Neutrophil (primary cell): ENCODE results near the gene TCF12.

ENCODE experiments used
- H3K27ac ChIP-seq: fragments of 200-600 bp; sonication (generic); 2 replicates; pipeline ENCODE4 v1.5.1; 2016; ENCODE audit warnings: mild to moderate bottlenecking, moderate library complexity
- H3K27me3 ChIP-seq: fragments of 200-600 bp; sonication (generic); 2 replicates; pipeline ENCODE4 v1.6.0; 2016; ENCODE audit warnings: mild to moderate bottlenecking
- H3K36me3 ChIP-seq: fragments of 200-600 bp; sonication (generic); 2 replicates; pipeline ENCODE4 v1.5.1; 2017
- H3K4me1 ChIP-seq, 2 experiments: fragments of 200-600 bp in 1 of 2; sonication (generic) in 1 of 2; 1 replicate in 1 of 2; 2 replicates in 1 of 2; pipeline versions ENCODE4 v1.5.1 to v1.6.1; 2013 to 2016; ENCODE audit warnings: low read depth in 1 of 2, low read length in 1 of 2, mild to moderate bottlenecking in 1 of 2, moderate library complexity in 1 of 2; ENCODE audit not compliant: control insufficient read depth in 1 of 2, insufficient read depth in 1 of 2
- H3K4me3 ChIP-seq, 2 experiments: fragments of 200-600 bp in 1 of 2; sonication (generic) in 1 of 2; 1 replicate in 1 of 2; 2 replicates in 1 of 2; pipeline ENCODE4 v1.5.1; 2013 to 2016; ENCODE audit warnings: low read depth in 1 of 2, low read length in 1 of 2, mild to moderate bottlenecking in 1 of 2, moderate library complexity in 1 of 2
- H3K9me3 ChIP-seq: fragments of 200-600 bp; sonication (generic); 2 replicates; pipeline ENCODE4 v1.5.1; 2016
- TF ChIP-seq, protein P1 (sequence below): fragments of 200-600 bp; sonication (generic); IDR thresholded peaks from 2 replicates; pipeline ENCODE4 v1.5.1; 2016; ENCODE audit warnings: antibody characterized with exemption

Gene TCF12

GRCh38 chr15:57297630-57298029 is 379.2 kb downstream of the TCF12 start:
- Histone ChIP-seq H3K4me1 (peaks cover 5 to 18% of the 10 kb centered on the region in 2 experiments), H3K4me3 (no peak overlapping the region), H3K36me3 (no peaks in the 10 kb centered on the region), H3K27me3 (no peaks in the 10 kb centered on the region), H3K27ac (no peak overlapping the region), H3K9me3 (no peaks in the 10 kb centered on the region)
- TF ChIP-seq, protein P1, sequence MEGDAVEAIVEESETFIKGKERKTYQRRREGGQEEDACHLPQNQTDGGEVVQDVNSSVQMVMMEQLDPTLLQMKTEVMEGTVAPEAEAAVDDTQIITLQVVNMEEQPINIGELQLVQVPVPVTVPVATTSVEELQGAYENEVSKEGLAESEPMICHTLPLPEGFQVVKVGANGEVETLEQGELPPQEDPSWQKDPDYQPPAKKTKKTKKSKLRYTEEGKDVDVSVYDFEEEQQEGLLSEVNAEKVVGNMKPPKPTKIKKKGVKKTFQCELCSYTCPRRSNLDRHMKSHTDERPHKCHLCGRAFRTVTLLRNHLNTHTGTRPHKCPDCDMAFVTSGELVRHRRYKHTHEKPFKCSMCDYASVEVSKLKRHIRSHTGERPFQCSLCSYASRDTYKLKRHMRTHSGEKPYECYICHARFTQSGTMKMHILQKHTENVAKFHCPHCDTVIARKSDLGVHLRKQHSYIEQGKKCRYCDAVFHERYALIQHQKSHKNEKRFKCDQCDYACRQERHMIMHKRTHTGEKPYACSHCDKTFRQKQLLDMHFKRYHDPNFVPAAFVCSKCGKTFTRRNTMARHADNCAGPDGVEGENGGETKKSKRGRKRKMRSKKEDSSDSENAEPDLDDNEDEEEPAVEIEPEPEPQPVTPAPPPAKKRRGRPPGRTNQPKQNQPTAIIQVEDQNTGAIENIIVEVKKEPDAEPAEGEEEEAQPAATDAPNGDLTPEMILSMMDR, result no peak

DNA sequence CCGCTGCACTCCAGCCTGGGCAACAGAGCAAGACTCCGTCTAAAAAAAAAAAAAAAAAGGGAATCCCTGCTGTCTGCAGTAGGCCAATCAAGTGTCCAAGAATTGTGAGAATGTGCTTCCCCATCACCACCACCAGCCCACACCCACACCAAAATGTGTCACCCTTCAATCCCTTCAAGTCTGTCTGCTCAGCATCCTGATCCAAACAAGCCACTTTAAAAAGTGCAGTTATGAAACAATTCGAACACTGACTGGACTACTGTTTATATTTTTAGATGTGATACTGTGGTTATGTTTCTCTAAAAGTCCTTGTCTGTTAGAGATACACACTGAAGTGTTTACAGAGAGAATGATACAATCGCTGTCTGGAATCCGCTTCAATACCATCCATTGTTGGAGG is 379.8 kb downstream of the TCF12 start:
- peaks cover 5 to 18% of the 10 kb centered on the region in 2 experiments for H3K4me1 ChIP-seq
- H3K9me3 ChIP-seq, result no peaks in the 10 kb centered on the region
- TF ChIP-seq, protein P1, result no peak
- H3K4me3 ChIP-seq, result no peak overlapping the region
- no peak overlapping the region for H3K27ac ChIP-seq
- no peaks in the 10 kb centered on the region for H3K27me3 ChIP-seq
- no peaks in the 10 kb centered on the region for H3K36me3 ChIP-seq

DNA sequence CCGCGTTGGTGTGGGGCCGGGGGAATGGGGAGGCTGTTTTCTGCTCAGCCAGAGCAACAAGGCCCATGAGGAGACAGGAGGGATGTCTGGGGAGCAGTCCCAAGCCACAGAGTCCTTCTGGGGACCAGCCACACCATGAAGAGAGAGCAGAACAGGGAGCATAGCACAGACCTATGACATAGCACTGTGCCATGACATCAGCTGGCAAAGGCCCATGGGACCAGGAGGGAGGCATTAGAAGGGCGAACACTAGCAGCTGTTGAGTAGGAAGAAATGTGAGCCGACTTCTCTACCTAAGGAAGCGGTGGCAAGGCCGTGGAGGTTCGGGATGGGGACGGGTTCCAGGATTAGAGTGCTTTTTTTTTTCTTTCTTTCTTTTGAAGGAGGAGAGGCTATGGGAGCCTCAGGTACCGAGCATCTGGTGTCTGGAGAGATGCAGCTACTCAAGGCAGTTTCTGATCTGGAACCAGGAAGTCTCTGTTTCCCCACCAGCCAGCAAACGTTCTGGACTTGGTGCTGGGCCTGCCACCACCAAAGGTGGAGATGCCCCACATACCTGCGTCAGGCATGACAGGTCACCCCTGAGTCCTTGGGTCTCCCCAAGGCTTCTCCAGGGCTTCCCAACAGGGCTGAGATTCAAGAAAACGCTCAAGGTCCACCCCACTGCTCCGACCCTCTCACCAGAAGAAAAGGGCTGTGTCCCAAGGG is 380.6 kb downstream of the TCF12 start:
- TF ChIP-seq, protein P1, result no peak
- Histone ChIP-seq H3K27ac (no peak overlapping the region), H3K36me3 (no peaks in the 10 kb centered on the region), H3K27me3 (no peaks in the 10 kb centered on the region), H3K9me3 (no peaks in the 10 kb centered on the region), H3K4me1 (peaks cover 5 to 18% of the 10 kb centered on the region in 2 experiments), H3K4me3 (no peak overlapping the region)

DNA sequence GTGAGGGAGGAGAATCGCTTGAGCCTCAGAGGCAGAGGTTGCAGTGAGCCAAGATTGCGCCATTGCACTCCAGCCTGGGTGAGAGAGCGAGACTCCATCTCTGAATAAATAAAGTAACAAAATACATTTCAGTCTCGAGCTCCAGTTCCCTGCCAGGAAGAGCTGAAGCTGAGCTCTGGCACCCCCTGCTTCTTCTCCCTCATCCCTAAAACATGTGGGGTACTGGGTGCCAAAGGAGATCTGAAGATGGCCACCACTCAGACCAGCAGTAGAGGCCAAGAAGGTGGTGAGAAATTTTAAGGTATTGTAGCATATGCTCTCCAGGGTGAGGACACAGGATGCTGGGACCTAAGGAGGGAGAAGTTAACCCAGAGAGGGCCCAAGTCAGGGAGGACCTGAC is 382.9 kb downstream of the TCF12 start:
- no peak overlapping the region for H3K27ac ChIP-seq
- H3K27me3 ChIP-seq, result no peaks in the 10 kb centered on the region
- H3K4me3 ChIP-seq, result no peak overlapping the region
- TF ChIP-seq, protein P1, result no peak
- peaks cover 10 to 25% of the 10 kb centered on the region in 2 experiments for H3K4me1 ChIP-seq
- H3K9me3 ChIP-seq, result no peaks in the 10 kb centered on the region
- no peaks in the 10 kb centered on the region for H3K36me3 ChIP-seq

DNA sequence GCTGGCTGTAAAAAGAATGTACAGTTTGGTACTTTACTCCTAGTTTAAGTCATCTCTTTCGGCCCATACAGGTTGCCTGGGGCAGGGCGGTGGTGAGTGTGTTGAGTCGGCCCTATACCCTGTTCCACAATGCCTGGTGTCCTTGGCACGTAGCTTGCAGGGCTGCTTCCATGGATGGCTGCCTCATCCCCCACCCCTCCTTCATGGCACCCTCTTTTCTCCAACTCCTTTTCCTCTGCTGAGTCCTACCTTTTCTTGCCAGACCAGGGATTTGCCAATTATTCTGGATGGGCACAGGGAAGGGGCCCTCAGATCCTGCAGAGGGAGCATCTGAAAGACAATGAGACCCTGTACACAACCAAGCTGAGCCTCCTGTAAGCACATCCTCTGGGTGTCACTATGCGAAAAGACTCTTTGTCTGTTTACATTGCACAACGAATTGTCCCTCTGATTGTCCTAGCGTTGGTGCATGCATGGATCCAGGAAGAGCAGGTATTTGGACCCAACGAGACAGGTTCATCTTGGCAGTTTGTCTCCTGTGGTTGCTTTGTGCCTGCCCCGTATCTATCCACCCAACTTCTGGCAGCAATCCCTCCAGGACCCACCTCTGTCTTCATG is 384.3 kb downstream of the TCF12 start:
- TF ChIP-seq, protein P1, result no peak

More for the DNA sequence above, 384.3 kb downstream of the TCF12 start:
- no peaks in the 10 kb centered on the region for H3K9me3 ChIP-seq
- H3K4me1 ChIP-seq, result peaks cover 18 to 33% of the 10 kb centered on the region in 2 experiments
- H3K27ac ChIP-seq, result no peak overlapping the region
- no peaks in the 10 kb centered on the region for H3K27me3 ChIP-seq
- no peak overlapping the region for H3K4me3 ChIP-seq
- H3K36me3 ChIP-seq, result no peaks in the 10 kb centered on the region
